HepG2 (cell line): Measurements from ENCODE around the gene RBL1. TPM values are rescaled to one million over a fixed set of nuclear protein-coding genes. Genes with fewer than 3 reads are reported as not detected.

Source experiments
- ATAC-seq: fragments of 200-7000 bp; cut with Tn5 transposase; 3 replicates; pipeline ENCODE4 v1.9.1; 2020; ENCODE audit warnings: mild to moderate bottlenecking, moderate library complexity
- BruUV-seq: library from RNA; stranded (reverse); fragments of 400-500 nt; replicated peaks from 2 replicates; lab custom pipeline; 2021; lab: Mats Ljungman, UMichigan
- CTCF ChIA-PET: fragments of 300-600 bp; formaldehyde crosslinking; extraction: SDS; loops from one replicate; lab custom pipeline; 2021; ENCODE audit warnings: low total read pairs, inconsistent platforms, low intra/inter-chr PET ratio; lab: Yijun Ruan, JAX
- POLR2A ChIA-PET: fragments of 350-600 bp; sonication (Branson Sonifier 250); formaldehyde crosslinking; loops from one replicate; lab custom pipeline; 2020; ENCODE audit warnings: antibody characterized with exemption, inconsistent platforms; lab: Yijun Ruan, JAX
- DNase-seq: peaks from one replicate; pipeline ENCODE4 v3.0.0-alpha.2; 2015; ENCODE audit warnings: low spot score
- FAIRE-seq: peaks from 3 replicates; lab custom pipeline; 2011; peaks lifted over from hg19 to GRCh38; lab: Jason Lieb, UNC
- H2AFZ ChIP-seq: one replicate; pipeline ENCODE4 v1.6.1; 2011; ENCODE audit warnings: low read length, inconsistent platforms
- H3K27ac ChIP-seq: fragments of 300-600 bp; 3 replicates; pipeline ENCODE4 v1.8.0; 2011; ENCODE audit warnings: mixed run types, mild to moderate bottlenecking, mixed read lengths, low read length, inconsistent platforms; ENCODE audit not compliant: insufficient read depth; ENCODE audit errors: extremely low read length
- H3K27me3 ChIP-seq, 2 experiments: fragments of 200-600 bp in 1 of 2; 2 replicates in 1 of 2; 3 replicates in 1 of 2; pipeline versions ENCODE4 v1.6.0 to v1.8.0; 2011; ENCODE audit warnings: low read length in 2 of 2, mild to moderate bottlenecking in 2 of 2, moderate library complexity in 2 of 2, inconsistent platforms in 1 of 2; ENCODE audit not compliant: insufficient read depth in 2 of 2, control insufficient read depth in 1 of 2
- H3K36me3 ChIP-seq, 2 experiments: fragments of 200-600 bp in 1 of 2; replicated peaks in 1 of 2; 2 replicates in 1 of 2; 3 replicates in 1 of 2; pipeline versions ENCODE4 v1.5.1 to v1.8.0; 2011; ENCODE audit warnings: low read length in 2 of 2, inconsistent platforms in 1 of 2; ENCODE audit not compliant: insufficient read depth in 2 of 2, control insufficient read depth in 1 of 2
- H3K4me1 ChIP-seq: 2 replicates; pipeline ENCODE4 v1.5.1; 2012; ENCODE audit warnings: low read length, inconsistent platforms; ENCODE audit not compliant: insufficient read depth
- H3K4me2 ChIP-seq: 2 replicates; pipeline ENCODE4 v1.6.0; 2011; ENCODE audit warnings: low read depth, low read length, inconsistent platforms
- H3K4me3 ChIP-seq, 3 experiments: fragments of 200-600 bp in 1 of 3; sonication (generic), shearing (Covaris generic) in 1 of 3; replicated peaks in 1 of 3; 2 replicates each; pipeline ENCODE4 v1.5.1; 2011 to 2016; ENCODE audit warnings: low read length in 3 of 3, inconsistent platforms in 2 of 3, low read depth in 2 of 3, mild to moderate bottlenecking in 2 of 3, control low read depth in 1 of 3, mixed read lengths in 1 of 3; ENCODE audit not compliant: insufficient read depth in 1 of 3
- H3K79me2 ChIP-seq: one replicate; pipeline ENCODE4 v1.6.1; 2011; ENCODE audit warnings: low read length, inconsistent platforms; ENCODE audit not compliant: insufficient read depth
- H3K9ac ChIP-seq: 2 replicates; pipeline ENCODE4 v1.6.0; 2011; ENCODE audit warnings: mild to moderate bottlenecking, low read depth, low read length, inconsistent platforms; ENCODE audit not compliant: insufficient read depth
- H3K9me3 ChIP-seq: 2 replicates; pipeline ENCODE4 v1.5.1; 2012; ENCODE audit warnings: mild to moderate bottlenecking, low read length
- H4K20me1 ChIP-seq: 2 replicates; pipeline ENCODE4 v1.6.0; 2011; ENCODE audit warnings: inconsistent platforms, mild to moderate bottlenecking, low read length, moderate library complexity; ENCODE audit not compliant: insufficient read depth
- CBX1 ChIP-seq: IDR thresholded peaks from one replicate; pipeline ENCODE4 v1.6.1; 2016; ENCODE audit warnings: antibody characterized with exemption, low read depth
- CTCF ChIP-seq: sonication (generic); formaldehyde crosslinking; IDR thresholded peaks from 2 replicates; pipeline ENCODE4 v1.5.0; 2020; ENCODE audit warnings: mild to moderate bottlenecking, missing genetic modification reagents, moderate library complexity
- HOXA9 ChIP-seq: sonication (generic); formaldehyde crosslinking; IDR thresholded peaks from 2 replicates; pipeline ENCODE4 v1.8.1; 2022; ENCODE audit warnings: missing genetic modification reagents, mild to moderate bottlenecking, moderate library complexity, borderline replicate concordance
- SETDB1 ChIP-seq: sonication (generic); formaldehyde crosslinking; IDR thresholded peaks from 2 replicates; pipeline ENCODE4 v1.5.1; 2020; ENCODE audit warnings: missing genetic modification reagents, mild to moderate bottlenecking, borderline replicate concordance
- SRSF9 ChIP-seq: fragments of 200-400 bp; formaldehyde crosslinking; IDR thresholded peaks from 2 replicates; pipeline ENCODE4 v1.6.1; 2018; ENCODE audit warnings: borderline replicate concordance, mild to moderate bottlenecking, low read depth, low read length; ENCODE audit not compliant: insufficient read depth, poor library complexity, severe bottlenecking
- STAG1 ChIP-seq: sonication (generic); formaldehyde crosslinking; IDR thresholded peaks from 2 replicates; pipeline ENCODE4 v1.4.0; 2020; ENCODE audit warnings: missing genetic modification reagents
- ZFP90 ChIP-seq: sonication (generic); formaldehyde crosslinking; IDR thresholded peaks from 2 replicates; pipeline ENCODE4 v1.8.0; 2022; ENCODE audit warnings: missing genetic modification reagents, mild to moderate bottlenecking, inconsistent platforms, borderline replicate concordance
- ZNF121 ChIP-seq: sonication (generic); formaldehyde crosslinking; IDR thresholded peaks from 2 replicates; pipeline ENCODE4 v1.5.0; 2020; ENCODE audit warnings: mild to moderate bottlenecking, missing genetic modification reagents
- WGBS: methylation state at CpG from one replicate; pipeline ENCODE4 v1.1.6; 2017; ENCODE audit warnings: low lambda C conversion rate; 5-methylcytosine and 5-hydroxymethylcytosine counted together
- in situ Hi-C: cut with HindIII; loops from 2 replicates; pipeline ENCODE4 v1.10.0; 2017; ENCODE audit warnings: low pct_unique_long_range_greater_than_20kb; ENCODE audit not compliant: extremely low pct_ligation_motif_present
- intact Hi-C: fragments of 100-400 bp; cut with micrococcal nuclease; formaldehyde crosslinking; loops from one replicate; pipeline ENCODE4 v1.10.0; 2022; ENCODE audit not compliant: unreplicated experiment
- polyA plus RNA-seq, 8 experiments: library from polyadenylated mRNA; depleted of rRNA in 3 of 8; stranded (reverse) in 7 of 8; unstranded in 1 of 8; fragments of >200 nt; fragmentation: Illumina TruSeq in 4 of 8; extraction: Trizol in 4 of 8; gene quantifications; 2 replicates each; pipeline versions ENCODE4 v1.2.1 to v1.2.3, GENCODE V29; 2011 to 2016; ENCODE audit warnings: low read depth in 4 of 8, missing spikeins in 1 of 8, mixed read lengths in 1 of 8; ENCODE audit not compliant: insufficient read depth in 1 of 8
- total RNA-seq, 5 experiments: library from RNA; depleted of rRNA; stranded (reverse); fragments of >200 nt; fragmentation: Illumina TruSeq; extraction: Trizol; gene quantifications; 2 replicates each; pipeline ENCODE4 v1.2.3, GENCODE V29; 2016; ENCODE audit warnings: low read depth in 1 of 5

Gene RBL1
- total and polyA plus RNA-seq, 2 of the 13 experiments (the other 11 are each of a cell fraction or from before 2014, with no cell fraction given), result 6.0 to 27.5 TPM

GRCh38 chr20:36992802-36993334 lies 102.9 kb downstream of the RBL1 start:
- BruUV-seq, result no TSS peak
- Histone ChIP-seq H3K27ac (no peak overlapping the region), H3K9me3 (peaks cover 6% of the 10 kb centered on the region; the same call in 1 of the 2 replicates), H3K79me2 (no peaks in the 10 kb centered on the region), H3K4me1 (peaks cover 16% of the 10 kb centered on the region), H3K4me3 (no peak overlapping the region), H3K27me3 (no peaks in the 10 kb centered on the region), H2AFZ (no peak overlapping the region), H3K9ac (no peak overlapping the region), H3K4me2 (no peak overlapping the region), H4K20me1 (no peaks in the 10 kb centered on the region), H3K36me3 (peaks cover 2 to 7% of the 10 kb centered on the region in 2 experiments; a peak in 4 of 5 replicates)
- FAIRE-seq (no peak), DNase-seq (no peak), ATAC-seq (no peak)
- ChIA-PET CTCF (no interaction called here), POLR2A (no interaction called here)
- WGBS, result 94% methylated on average over 4 of the region's 4 CpGs
- TF ChIP-seq STAG1 (CRISPR knock-in tag), result peak; percentile 20; the same call in 1 of the 2 replicates
- TF ChIP-seq CTCF (CRISPR knock-in tag), result 0 out of 2 replicates have a peak, but pooled peaks have one; percentile 11
- TF ChIP-seq SRSF9, result no peak
- TF ChIP-seq CBX1, result no peak
- 0 out of 2 replicates have a peak, but pooled peaks have one; percentile 34 for TF ChIP-seq ZFP90 (CRISPR knock-in tag)
- in situ Hi-C loops (no loop called here), intact Hi-C loops (no loop called here)

DNA sequence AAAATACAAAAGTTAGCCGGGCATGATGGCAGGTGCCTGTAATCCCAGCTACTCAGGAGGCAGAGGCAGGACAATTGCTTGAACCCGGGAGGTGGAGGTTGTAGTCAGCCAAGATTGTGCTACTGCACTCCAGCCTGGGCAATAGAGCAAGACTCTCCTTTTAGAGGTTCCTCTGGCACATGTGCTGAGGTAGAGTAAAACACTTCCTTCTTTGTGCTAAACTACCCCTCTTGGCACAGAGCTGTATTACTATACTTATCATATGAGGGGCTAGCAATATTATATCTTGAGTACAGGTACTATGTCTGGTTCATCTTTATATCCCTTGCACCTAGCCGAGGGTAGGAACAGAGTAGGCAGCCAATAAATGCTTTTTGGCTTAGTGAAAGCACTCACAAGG lies 104.1 kb downstream of the RBL1 start:
- WGBS, result 82% methylated on average over 3 of the region's 3 CpGs
- TF ChIP-seq HOXA9 (CRISPR knock-in tag) (no peak), SETDB1 (CRISPR knock-in tag) (no peak), ZNF121 (0 out of 2 replicates have a peak, but pooled peaks have one; percentile 28)
- Histone ChIP-seq H3K27ac (no peak overlapping the region), H3K9ac (no peak overlapping the region), H2AFZ (no peak overlapping the region), H4K20me1 (no peaks in the 10 kb centered on the region), H3K4me3 (no peak overlapping the region), H3K79me2 (no peaks in the 10 kb centered on the region), H3K36me3 (peaks cover 0 to 2% of the 10 kb centered on the region in 2 experiments; a peak in 4 of 5 replicates), H3K9me3 (peaks cover 6% of the 10 kb centered on the region; the same call in 1 of the 2 replicates), H3K4me2 (no peak overlapping the region), H3K4me1 (peaks cover 16% of the 10 kb centered on the region), H3K27me3 (no peaks in the 10 kb centered on the region)
- in situ Hi-C loops (no loop called here), intact Hi-C loops (no loop called here)
- ChIA-PET CTCF (no interaction called here), POLR2A (no interaction called here)
- DNase-seq, result no peak
- no peak for FAIRE-seq
- BruUV-seq, result no TSS peak
- ATAC-seq, result no peak
